Upper lobe of right lung (tissue), 1 donor: ENCODE results near the gene BMP8B. TPM values are rescaled to one million over a fixed set of nuclear protein-coding genes. Genes with fewer than 3 reads are reported as not detected.
A peak's percentile ranks its signal among the peaks of the same experiment; 100 is the strongest.
"Not testable (repeated sequence)": the region's sequence is repeated elsewhere in the genome, so short reads cannot be mapped to it uniquely, and the experiment has no call there.

ENCODE experiments used
- ATAC-seq: fragments of 200-7000 bp; cut with Tn5 transposase; one replicate; pipeline ENCODE4 v1.9.1; 2020; ENCODE audit warnings: mild to moderate bottlenecking, moderate library complexity
- DNase-seq: peaks from one replicate; pipeline ENCODE4 v3.0.0-alpha.2; 2020
- H3K27ac ChIP-seq: fragments of 200-600 bp; one replicate; pipeline ENCODE4 v1.8.0; 2022
- H3K27me3 ChIP-seq: fragments of 200-600 bp; one replicate; pipeline ENCODE4 v1.8.0; 2022; ENCODE audit warnings: mild to moderate bottlenecking
- H3K36me3 ChIP-seq: fragments of 200-600 bp; one replicate; pipeline ENCODE4 v1.8.0; 2022
- H3K4me1 ChIP-seq: fragments of 200-600 bp; one replicate; pipeline ENCODE4 v1.8.0; 2022
- H3K4me3 ChIP-seq: fragments of 200-600 bp; one replicate; pipeline ENCODE4 v1.8.0; 2022; ENCODE audit warnings: mild to moderate bottlenecking
- H3K9me3 ChIP-seq: fragments of 200-600 bp; one replicate; pipeline ENCODE4 v1.8.0; 2022
- CTCF ChIP-seq: fragments of 200-600 bp; IDR thresholded peaks from one replicate; pipeline ENCODE4 v1.8.0; 2022; ENCODE audit warnings: antibody characterized with exemption
- intact Hi-C: fragments of 100-400 bp; cut with DNase I; formaldehyde crosslinking; loops from one replicate; pipeline ENCODE4 v1.11.0; 2022
- total RNA-seq: library from RNA; stranded (reverse); fragmentation: NEBNext Ultra II Directional; extraction: Animal tissue kit (Norgen Biotek cat#: 25700); gene quantifications from one replicate; pipeline ENCODE4 v1.2.1, GENCODE V29; 2021
- donor health status: DM: no; HTN: yes; CAD: no; lungs with severe emphysema.

Gene BMP8B
- total RNA-seq, 1 donor from 2014 or later = 2.7 TPM

DNA sequence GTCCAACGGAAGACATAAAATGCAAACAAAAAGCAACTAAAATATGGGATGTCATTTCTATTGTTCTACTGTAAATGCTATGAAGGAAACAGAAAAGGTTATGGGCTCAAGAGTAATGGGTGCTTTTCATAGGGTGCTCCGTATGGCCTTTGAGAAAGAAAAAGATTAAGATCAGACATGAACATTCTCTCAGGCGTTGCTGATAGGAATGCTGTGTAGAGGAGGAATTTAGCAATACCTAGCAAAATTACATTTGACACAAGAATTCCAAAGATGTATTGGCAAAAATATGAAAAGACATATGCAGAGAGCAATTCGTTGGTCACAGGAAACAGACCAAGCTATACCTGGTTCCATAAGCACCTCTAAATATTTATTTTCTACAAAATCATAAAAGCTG is 11.8 kb downstream of the BMP8B start:
- no peaks in the 10 kb centered on the region for H3K4me1 ChIP-seq
- no peaks in the 10 kb centered on the region for H3K27me3 ChIP-seq
- H3K36me3 ChIP-seq = no peaks in the 10 kb centered on the region
- no peaks in the 10 kb centered on the region for H3K9me3 ChIP-seq
- ATAC-seq = no peak
- no peak overlapping the region for H3K4me3 ChIP-seq
- DNase-seq = no peak
- TF ChIP-seq CTCF = no peak
- intact Hi-C loops = no loop called here
- no peak overlapping the region for H3K27ac ChIP-seq

DNA sequence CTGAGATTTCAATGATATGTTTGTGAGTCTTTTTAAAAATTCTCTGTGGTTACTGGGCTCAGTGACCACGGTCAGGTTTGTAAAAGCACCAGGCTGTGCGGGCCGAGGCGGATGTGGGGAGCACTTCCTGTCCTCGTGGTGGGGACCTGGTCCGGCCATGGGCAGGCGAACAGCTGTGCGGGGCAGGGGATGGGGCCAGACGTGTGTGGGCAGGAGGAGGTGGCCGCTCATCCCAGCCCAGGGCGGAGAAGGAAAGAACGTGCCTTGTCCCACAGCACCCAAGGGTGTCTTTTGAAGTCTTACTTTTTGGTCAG is 12.3 kb downstream of the BMP8B start:
- intact Hi-C loops = no loop called here
- Histone ChIP-seq H3K4me3 (no peak overlapping the region), H3K27me3 (no peaks in the 10 kb centered on the region), H3K9me3 (no peaks in the 10 kb centered on the region), H3K27ac (no peak overlapping the region), H3K4me1 (no peaks in the 10 kb centered on the region), H3K36me3 (no peaks in the 10 kb centered on the region)
- DNase-seq = no peak
- TF ChIP-seq CTCF = no peak
- no peak for ATAC-seq

DNA sequence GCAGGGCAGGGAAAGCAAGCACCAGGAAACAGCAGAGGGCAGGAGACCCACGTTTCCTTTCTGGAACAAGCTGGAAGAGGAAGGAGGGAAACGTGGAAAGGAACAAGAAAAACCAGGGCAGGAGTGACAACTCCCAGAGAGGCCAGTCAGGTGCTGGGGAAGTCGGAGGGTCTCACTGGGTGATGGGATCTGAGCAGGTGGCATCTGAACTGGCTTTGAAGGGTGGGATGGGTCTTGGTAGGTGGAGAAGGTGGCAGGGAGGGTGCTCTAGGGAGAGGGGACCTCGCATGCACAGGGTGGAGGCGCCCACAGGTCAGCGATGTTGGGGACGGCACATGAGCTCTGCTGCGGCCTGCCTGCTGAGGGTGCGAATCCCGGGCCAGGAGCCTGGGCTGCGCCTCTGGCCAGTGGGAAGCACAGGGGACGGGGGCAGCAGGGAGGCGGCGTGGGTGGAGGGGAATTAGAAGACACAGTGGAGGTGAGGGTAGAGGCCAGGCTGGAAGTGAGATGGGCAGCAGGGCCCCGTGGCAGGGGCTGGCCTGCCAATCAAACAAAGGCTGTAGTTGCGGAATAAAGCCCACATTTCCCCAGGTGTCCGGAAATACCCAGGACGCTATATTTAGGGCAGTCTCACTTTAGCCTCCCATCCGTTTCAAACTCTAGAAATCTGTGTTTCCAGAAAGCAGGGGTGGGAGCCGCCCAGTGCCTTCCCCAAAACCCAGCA is 12.8 kb downstream of the BMP8B start:
- ATAC-seq = peak; percentile 13
- H3K27me3 ChIP-seq, H3K9me3 ChIP-seq, DNase-seq, intact Hi-C loops, H3K36me3 ChIP-seq, H3K4me1 ChIP-seq, H3K4me3 ChIP-seq, H3K27ac ChIP-seq: not testable (repeated sequence)

DNA sequence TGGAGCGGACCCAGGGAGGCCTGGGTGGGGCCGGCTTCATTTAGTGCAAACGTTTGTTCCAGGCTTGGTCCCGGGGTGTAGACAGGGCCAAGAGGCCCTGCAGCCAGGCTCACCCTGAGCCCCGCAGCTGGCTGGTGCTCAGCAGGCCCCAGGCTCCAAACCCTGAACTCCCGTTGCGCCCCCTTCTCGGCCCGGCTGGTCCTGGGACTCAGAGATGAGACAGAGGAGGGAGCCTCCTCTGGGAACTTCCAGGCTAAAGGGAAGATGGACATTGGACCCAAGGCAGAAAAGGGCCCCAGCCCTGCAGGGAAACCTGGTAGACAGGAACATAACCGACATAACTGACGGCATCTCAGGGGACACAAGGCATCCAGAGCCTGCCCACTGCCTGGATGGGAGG is 13.5 kb downstream of the BMP8B start:
- DNase-seq, ATAC-seq, H3K27ac ChIP-seq, H3K4me1 ChIP-seq, H3K27me3 ChIP-seq, H3K36me3 ChIP-seq, H3K9me3 ChIP-seq, H3K4me3 ChIP-seq, intact Hi-C loops: not testable (repeated sequence)

- H3K4me1 ChIP-seq, H3K27ac ChIP-seq, H3K9me3 ChIP-seq, H3K4me3 ChIP-seq, intact Hi-C loops, H3K36me3 ChIP-seq, ATAC-seq, DNase-seq, H3K27me3 ChIP-seq: not testable (repeated sequence)
Measured at GRCh38 chr1:39773369-39773979, 15.2 kb downstream of the BMP8B start.

GRCh38 chr1:39771022-39771532 is 17.6 kb downstream of the BMP8B start, which contains the start of gene OXCT2:
Gene OXCT2 (minus strand): TSS chr1:39771348. CDS start chr1:39771255, 93 bp downstream.
- H3K27me3 ChIP-seq, intact Hi-C loops, H3K27ac ChIP-seq, H3K4me1 ChIP-seq, DNase-seq, H3K9me3 ChIP-seq, H3K4me3 ChIP-seq, H3K36me3 ChIP-seq: not testable (repeated sequence)
- peak; percentile 12 for ATAC-seq

DNA sequence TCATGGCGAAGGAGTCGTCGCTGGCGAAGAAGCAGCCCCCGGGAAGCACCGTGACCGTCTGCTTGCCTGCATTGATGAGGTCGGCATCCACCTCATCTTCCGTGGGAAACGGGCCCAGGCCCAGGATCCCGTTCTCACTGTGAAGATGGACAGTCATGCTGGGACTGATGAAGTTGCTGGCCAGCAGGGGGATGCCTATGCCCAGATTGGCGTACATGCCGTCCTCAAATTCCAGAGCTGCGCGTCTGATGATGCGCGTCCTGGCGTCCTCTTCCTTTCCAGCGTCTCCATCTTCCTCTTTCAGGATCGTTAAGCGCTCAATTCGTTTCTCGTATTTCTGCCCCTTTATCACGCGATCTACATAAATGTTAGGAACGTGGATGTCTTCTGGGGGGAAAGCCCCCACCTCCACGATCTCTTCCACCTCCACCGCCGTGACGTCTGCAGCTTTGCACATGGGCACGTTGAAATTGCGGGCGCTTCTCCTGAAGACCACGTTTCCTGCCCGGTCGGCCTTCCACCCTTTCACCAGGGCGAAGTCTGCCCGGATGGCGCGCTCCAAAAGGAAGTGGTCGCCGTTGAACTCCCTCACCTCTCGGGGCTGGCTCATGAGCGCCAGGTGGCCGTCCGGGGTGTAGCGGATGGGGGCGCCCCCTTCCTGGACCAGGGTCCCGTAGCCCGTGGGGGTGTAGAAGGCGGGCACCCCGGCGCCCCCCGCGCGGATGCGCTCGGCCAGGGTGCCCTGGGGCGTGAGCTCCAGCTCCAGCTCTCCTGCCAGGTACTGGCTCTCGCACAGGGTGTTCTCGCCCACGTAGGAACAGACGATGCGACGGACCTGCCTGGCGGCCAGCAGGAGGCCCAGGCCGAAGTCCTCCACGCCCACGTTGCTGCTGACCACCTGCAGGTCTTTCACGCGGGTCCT is 18.3 kb downstream of the BMP8B start:
- H3K27ac ChIP-seq, H3K36me3 ChIP-seq, H3K4me1 ChIP-seq, H3K9me3 ChIP-seq, H3K4me3 ChIP-seq, DNase-seq, intact Hi-C loops, H3K27me3 ChIP-seq: not testable (repeated sequence)
- ATAC-seq = peak; percentile 9

- H3K4me1 ChIP-seq, ATAC-seq, H3K4me3 ChIP-seq, intact Hi-C loops, H3K27ac ChIP-seq, H3K9me3 ChIP-seq, DNase-seq, H3K36me3 ChIP-seq, H3K27me3 ChIP-seq: not testable (repeated sequence)
Measured at GRCh38 chr1:39769502-39769901, 19.2 kb downstream of the BMP8B start.

DNA sequence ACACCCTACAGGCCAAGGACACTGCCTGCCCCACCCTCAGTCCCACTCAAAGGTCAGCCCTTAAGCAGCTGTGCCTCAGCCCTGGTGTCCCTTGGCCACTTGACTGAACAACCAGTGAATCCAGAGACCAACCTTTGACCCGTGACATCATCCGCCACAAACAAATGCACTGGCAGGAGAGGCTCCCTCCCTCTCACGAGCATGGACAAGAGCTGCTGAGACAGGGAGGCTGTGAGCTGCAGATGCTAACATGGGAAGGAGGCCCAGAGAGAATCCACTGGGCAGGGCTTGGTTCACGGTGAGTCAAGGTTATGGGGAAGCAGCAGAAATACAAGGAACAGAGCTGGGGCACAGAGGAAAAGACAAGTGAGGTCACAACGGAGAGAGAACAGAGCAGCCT is 22.2 kb downstream of the BMP8B start:
- H3K27ac ChIP-seq, H3K27me3 ChIP-seq, intact Hi-C loops, H3K36me3 ChIP-seq, H3K4me3 ChIP-seq, H3K9me3 ChIP-seq, ATAC-seq, H3K4me1 ChIP-seq, DNase-seq: not testable (repeated sequence)

DNA sequence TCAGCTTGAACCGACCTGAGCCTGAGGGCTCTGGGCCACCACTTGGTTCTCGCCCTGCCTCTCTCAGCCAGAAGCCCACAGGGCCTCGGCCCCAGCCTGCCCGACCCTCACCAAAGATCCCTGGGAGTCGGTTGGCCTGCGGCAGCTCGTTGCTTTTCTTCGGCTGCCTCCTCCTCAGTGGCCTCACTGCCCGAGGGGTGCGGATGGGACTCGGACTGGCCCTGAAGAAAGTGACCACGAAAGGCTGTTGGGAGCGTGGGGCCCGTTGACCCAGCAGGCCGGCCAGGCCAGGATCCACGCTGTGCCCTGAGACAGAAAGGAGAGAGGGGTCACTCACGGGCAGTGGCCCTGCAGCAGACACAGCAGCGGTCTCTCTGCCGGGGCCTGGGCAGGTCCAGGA is 24.2 kb downstream of the BMP8B start:
- H3K9me3 ChIP-seq, H3K4me1 ChIP-seq, intact Hi-C loops, H3K27me3 ChIP-seq, H3K36me3 ChIP-seq, DNase-seq, H3K4me3 ChIP-seq, H3K27ac ChIP-seq, ATAC-seq: not testable (repeated sequence)

DNA sequence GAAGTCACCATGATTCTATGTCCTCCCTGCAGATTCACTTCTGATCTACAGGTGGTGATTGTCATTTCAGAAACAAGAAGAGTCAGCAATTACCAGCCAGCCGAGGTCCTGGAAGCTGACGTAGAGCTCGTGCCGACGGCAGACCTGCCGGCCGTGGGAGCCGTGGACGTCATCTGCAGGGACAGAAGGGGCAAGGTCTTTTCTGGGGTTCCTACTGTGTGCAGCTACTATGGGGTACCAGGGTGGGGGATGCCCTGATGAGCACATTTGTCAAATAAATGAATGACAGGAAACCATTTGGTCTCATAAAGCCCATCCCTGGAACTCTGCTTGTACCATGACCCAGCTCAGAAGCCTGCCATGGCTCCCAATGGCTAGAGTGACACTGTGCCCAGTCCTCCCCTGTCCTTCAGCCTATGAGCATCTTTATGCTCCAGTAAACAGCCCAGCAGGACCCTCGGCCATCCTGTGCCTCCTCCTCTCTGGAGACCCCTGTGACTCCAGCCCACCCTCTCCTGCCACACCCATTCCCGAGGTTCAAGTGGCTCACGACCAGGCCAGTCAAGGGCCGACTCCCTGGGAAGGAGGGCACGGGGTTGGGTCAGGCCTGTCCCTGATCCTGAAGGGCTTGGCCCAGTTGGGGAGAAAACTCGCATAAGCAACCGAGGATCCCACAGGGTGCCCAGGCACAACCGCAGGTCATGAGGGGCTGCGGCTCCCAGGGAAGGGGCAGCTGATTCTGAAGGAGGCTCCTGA is 24.9 kb downstream of the BMP8B start:
- H3K36me3 ChIP-seq, H3K27me3 ChIP-seq, intact Hi-C loops, H3K4me3 ChIP-seq, H3K27ac ChIP-seq, ATAC-seq, H3K4me1 ChIP-seq, H3K9me3 ChIP-seq, DNase-seq: not testable (repeated sequence)
